ENCODE results near the gene BPGM. TPM values are rescaled to one million over a fixed set of nuclear protein-coding genes. Genes with fewer than 3 reads are reported as not detected.
A peak's percentile ranks its signal among the peaks of the same experiment; 100 is the strongest.

The BPGM gene
- total RNA-seq, 4 donors from 2014 or later = 8.8 to 24.9 (median 24.0) TPM

DNA sequence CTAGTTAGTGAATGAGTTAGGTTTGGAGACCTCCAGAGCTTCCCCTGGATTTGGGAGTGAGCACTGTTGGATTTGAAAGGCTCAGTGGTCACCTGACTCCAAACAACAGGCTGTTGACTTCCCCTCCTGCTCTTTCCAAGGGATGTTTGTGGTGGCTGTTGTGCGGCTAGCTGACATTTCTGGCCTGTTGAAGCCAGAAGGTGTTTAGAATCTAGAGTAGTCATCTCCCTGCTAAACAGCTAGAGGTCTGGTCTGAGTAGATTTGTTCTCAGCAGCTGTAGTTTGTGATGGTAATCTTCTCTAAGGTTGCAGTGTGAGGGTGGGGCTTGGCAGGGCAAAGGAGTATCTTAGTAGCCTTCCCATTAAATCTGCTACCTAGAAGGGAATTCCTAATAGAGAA, 30.1 kb downstream of the BPGM start:
- WGBS, 2 donors = 92 to 100% methylated on average over 1 of the region's 1 CpG
- TF ChIP-seq EP300 (IDR thresholded peaks at IDR 0.05) (no peak), POLR2A (IDR thresholded peaks at IDR 0.05) (no peak)
- TF ChIP-seq, protein P1, sequence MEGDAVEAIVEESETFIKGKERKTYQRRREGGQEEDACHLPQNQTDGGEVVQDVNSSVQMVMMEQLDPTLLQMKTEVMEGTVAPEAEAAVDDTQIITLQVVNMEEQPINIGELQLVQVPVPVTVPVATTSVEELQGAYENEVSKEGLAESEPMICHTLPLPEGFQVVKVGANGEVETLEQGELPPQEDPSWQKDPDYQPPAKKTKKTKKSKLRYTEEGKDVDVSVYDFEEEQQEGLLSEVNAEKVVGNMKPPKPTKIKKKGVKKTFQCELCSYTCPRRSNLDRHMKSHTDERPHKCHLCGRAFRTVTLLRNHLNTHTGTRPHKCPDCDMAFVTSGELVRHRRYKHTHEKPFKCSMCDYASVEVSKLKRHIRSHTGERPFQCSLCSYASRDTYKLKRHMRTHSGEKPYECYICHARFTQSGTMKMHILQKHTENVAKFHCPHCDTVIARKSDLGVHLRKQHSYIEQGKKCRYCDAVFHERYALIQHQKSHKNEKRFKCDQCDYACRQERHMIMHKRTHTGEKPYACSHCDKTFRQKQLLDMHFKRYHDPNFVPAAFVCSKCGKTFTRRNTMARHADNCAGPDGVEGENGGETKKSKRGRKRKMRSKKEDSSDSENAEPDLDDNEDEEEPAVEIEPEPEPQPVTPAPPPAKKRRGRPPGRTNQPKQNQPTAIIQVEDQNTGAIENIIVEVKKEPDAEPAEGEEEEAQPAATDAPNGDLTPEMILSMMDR (IDR thresholded peaks at IDR 0.05) = no peak
- no peak for DNase-seq (ENCODE audit: low spot score in 2 of 2)
- Histone ChIP-seq H3K36me3 (peaks cover 0 to 45% (median 0%) of the 10 kb centered on the region in 3 donors), H3K4me1 (peaks cover 0 to 21% (median 0%) of the 10 kb centered on the region in 4 donors), H3K4me3 (no peak overlapping the region), H3K9me3 (peaks cover 0 to 6% (median 0%) of the 10 kb centered on the region in 4 donors), H3K27ac (peak overlapping the region in 1 of 4 donors; percentile 33), H3K27me3 (no peaks in the 10 kb centered on the region)

DNA sequence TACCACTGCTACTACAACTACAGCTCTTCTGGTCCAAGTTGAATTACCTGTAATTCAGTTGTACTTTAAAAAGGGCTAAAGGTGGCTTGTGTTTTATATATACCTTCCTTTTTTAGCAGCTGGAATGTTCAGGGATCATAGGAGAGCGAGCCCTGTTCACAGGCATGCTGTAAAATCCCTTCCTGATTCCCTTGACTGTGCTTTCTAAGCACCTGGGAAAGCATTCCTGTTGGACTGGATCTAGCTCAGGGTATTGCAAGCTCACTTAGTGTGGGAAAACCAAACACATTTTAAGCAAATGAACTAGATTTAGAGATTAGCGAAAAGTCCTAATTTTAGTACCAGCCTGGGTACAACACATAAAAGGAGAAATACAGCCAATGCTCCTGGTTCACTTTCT, 31.5 kb downstream of the BPGM start:
- H3K27ac ChIP-seq = no peak overlapping the region
- TF ChIP-seq POLR2A (IDR thresholded peaks at IDR 0.05) = no peak
- no peak for TF ChIP-seq EP300 (IDR thresholded peaks at IDR 0.05)
- TF ChIP-seq, protein P1 (IDR thresholded peaks at IDR 0.05) = no peak
- WGBS, 2 donors = 82 to 92% methylated on average over 2 of the region's 2 CpGs

DNA sequence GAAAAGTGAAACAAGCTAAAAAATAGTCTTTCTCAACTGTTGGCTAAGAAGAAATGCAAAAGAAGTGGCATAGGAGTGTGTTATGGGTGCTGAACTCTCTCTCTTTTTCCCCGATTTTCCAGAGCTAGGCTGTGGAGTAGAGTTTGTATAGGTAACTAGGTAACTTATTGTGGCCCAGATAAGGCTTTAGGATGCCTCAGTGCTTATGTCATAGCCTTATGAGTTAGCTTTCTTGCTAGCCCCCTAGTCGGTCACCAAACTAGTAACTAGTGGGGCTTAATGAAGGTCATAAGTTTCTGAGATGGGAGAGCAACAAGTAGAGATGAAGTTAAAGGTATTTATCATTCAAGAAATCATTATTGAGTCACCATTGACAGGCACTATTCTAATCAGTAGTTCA, 32.4 kb downstream of the BPGM start:
- peaks cover 0 to 34% (median 0%) of the 10 kb centered on the region in 3 donors for H3K36me3 ChIP-seq
- WGBS, 2 donors = 83 to 92% methylated on average over 2 of the region's 2 CpGs
- no peak overlapping the region for H3K27ac ChIP-seq
- DNase-seq (ENCODE audit: low spot score in 2 of 2) = no peak
- H3K27me3 ChIP-seq = no peaks in the 10 kb centered on the region
- H3K4me3 ChIP-seq = no peak overlapping the region
- TF ChIP-seq EP300 (IDR thresholded peaks at IDR 0.05) = no peak
- no peak for TF ChIP-seq POLR2A (IDR thresholded peaks at IDR 0.05)
- H3K4me1 ChIP-seq = peaks cover 0 to 21% (median 0%) of the 10 kb centered on the region in 4 donors
- peaks cover 0 to 6% (median 0%) of the 10 kb centered on the region in 4 donors for H3K9me3 ChIP-seq

More for the DNA sequence above, 31.5 kb downstream of the BPGM start:
- Histone ChIP-seq H3K4me1 (peaks cover 0 to 21% (median 0%) of the 10 kb centered on the region in 4 donors), H3K27me3 (no peaks in the 10 kb centered on the region), H3K9me3 (peaks cover 0 to 6% (median 0%) of the 10 kb centered on the region in 4 donors), H3K4me3 (no peak overlapping the region), H3K36me3 (peaks cover 0 to 40% (median 0%) of the 10 kb centered on the region in 3 donors)
- no peak for DNase-seq (ENCODE audit: low spot score in 2 of 2)

DNA sequence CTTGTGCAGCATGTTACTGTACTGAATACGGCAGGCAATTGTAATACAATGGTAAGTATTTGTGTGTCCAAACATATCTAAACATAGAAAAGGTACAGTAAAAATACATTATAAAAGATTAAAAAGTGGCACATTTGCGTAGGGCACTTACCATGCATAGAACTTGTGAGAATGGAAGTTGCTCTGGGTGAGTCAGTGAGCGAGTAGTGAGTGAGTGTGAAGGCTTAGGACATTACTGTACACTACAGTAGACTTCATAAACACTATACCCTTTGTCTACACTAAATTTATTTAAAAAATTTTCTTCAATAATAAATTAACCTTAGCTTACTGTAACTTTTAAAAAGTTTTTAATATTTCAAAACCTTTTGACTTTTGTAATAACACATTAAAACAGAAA, 37.5 kb downstream of the BPGM start:
- no peak overlapping the region for H3K27ac ChIP-seq
- WGBS, 2 donors = 85% methylated on average over 3 of the region's 3 CpGs

DNA sequence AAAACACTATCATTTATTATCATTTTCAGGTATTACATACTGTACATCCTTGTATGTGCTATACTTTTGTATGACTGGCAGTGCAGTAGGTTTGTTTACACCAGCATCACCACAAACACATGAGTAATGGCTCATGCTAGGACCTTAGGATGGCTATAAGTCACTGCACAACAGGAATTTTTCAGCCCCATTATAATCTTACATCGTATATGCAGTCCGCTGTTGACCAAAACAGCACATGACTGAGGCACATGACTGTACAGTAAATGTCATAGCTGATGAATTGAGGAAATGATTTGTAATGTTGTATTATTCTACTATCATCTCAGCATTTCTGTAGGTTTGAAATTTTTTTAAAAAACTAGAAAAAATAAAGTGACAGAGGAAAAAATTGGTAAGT, 38.6 kb downstream of the BPGM start:
- H3K9me3 ChIP-seq = no peaks in the 10 kb centered on the region
- peaks cover 0 to 22% (median 4%) of the 10 kb centered on the region in 4 donors for H3K4me1 ChIP-seq
- TF ChIP-seq, protein P1 (IDR thresholded peaks at IDR 0.05) = no peak
- TF ChIP-seq POLR2A (IDR thresholded peaks at IDR 0.05) (no peak), EP300 (IDR thresholded peaks at IDR 0.05) (no peak)
- H3K27me3 ChIP-seq = no peaks in the 10 kb centered on the region
- no peak for DNase-seq (ENCODE audit: low spot score in 2 of 2)
- WGBS, 2 donors = 52 to 63% methylated on average over 2 of the region's 2 CpGs
- H3K4me3 ChIP-seq = no peak overlapping the region
- no peak overlapping the region for H3K27ac ChIP-seq
- H3K36me3 ChIP-seq = peaks cover 0 to 13% (median 0%) of the 10 kb centered on the region in 3 donors

More for the DNA sequence above, 37.5 kb downstream of the BPGM start:
- H3K4me1 ChIP-seq = peaks cover 0 to 13% (median 2%) of the 10 kb centered on the region in 4 donors
- TF ChIP-seq EP300 (IDR thresholded peaks at IDR 0.05) = no peak
- TF ChIP-seq, protein P1 (IDR thresholded peaks at IDR 0.05) = no peak
- no peak for TF ChIP-seq POLR2A (IDR thresholded peaks at IDR 0.05)
- H3K4me3 ChIP-seq = no peak overlapping the region
- no peaks in the 10 kb centered on the region for H3K27me3 ChIP-seq
- DNase-seq (ENCODE audit: low spot score in 2 of 2) = no peak
- H3K9me3 ChIP-seq = no peaks in the 10 kb centered on the region
- H3K36me3 ChIP-seq = peaks cover 0 to 24% (median 0%) of the 10 kb centered on the region in 3 donors

All from tibial nerve (tissue), 4 donors.